ENCODE results near the gene NCKAP1. TPM values are rescaled to one million over a fixed set of nuclear protein-coding genes. Genes with fewer than 3 reads are reported as not detected.

The NCKAP1 gene
- total and polyA plus RNA-seq, 4 donors = 16.1 to 64.2 (median 24.4) TPM

DNA sequence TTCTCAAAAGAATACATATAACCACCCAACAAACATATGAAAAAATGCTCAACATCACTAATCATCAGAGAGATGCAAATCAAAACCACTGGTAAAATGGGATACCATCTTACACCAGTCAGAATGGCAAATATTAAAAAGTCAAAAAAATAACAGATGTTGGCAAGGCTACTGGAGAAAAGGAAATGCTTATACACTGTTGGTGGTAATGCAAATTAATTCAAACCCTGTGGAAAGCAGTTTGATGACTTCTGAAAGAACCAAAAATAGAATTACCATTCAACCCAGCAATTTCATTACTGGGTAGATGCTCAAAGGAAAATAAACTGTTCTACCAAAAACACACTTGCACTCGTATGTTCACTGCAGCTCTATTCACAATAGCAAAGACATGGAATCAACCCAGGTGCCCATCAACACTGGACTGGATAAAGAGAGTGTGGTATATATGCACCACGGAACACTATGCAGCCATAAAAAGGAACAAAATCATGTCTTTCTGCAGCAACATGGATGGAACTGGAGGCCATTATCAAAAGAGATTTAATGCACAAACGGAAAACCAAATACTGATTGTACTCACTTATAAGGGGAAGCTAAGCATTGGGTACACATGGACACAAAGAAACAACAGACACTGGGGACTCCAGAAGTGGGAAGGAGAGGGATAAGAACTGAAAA lies 38.8 kb downstream of the NCKAP1 start:
- H3K9ac ChIP-seq (ENCODE audit: low read depth in 1 of 2, low read length in 2 of 2) = no peak overlapping the region
- H3K27me3 ChIP-seq (ENCODE audit: control insufficient read depth in 4 of 4, insufficient read depth in 4 of 4, low read length in 3 of 4) = no peaks in the 10 kb centered on the region
- H3K36me3 ChIP-seq (ENCODE audit: control insufficient read depth in 4 of 4, insufficient read depth in 3 of 4, low read depth in 1 of 4, low read length in 3 of 4) = peaks cover 0 to 18% (median 6%) of the 10 kb centered on the region in 4 donors
- no peak overlapping the region for H3K27ac ChIP-seq (ENCODE audit: low read depth in 1 of 2, low read length in 2 of 2)
- H3K4me1 ChIP-seq (ENCODE audit: control insufficient read depth in 4 of 4, insufficient read depth in 4 of 4, low read length in 3 of 4) = no peaks in the 10 kb centered on the region
- no peak overlapping the region for H3K4me3 ChIP-seq (ENCODE audit: low read depth in 1 of 3, low read length in 3 of 3)
- WGBS = 96% methylated on average over 3 of the region's 3 CpGs
- H3K9me3 ChIP-seq (ENCODE audit: control insufficient read depth in 4 of 4, low read length in 3 of 4) = no peaks in the 10 kb centered on the region
- no peak for DNase-seq (ENCODE audit: low spot score)
- TF ChIP-seq EGR1 (IDR thresholded peaks at IDR 0.05; ENCODE audit: low read depth in 2 of 2) (no peak), HNF4G (IDR thresholded peaks at IDR 0.05) (no peak), SP1 (IDR thresholded peaks at IDR 0.05) (no peak), HNF4A (conservative IDR thresholded peaks at IDR 0.05) (no peak), FOXA1 (IDR thresholded peaks at IDR 0.05) (no peak), TAF1 (conservative IDR thresholded peaks at IDR 0.05) (no peak), JUND (IDR thresholded peaks at IDR 0.05) (no peak), YY1 (IDR thresholded peaks at IDR 0.05) (no peak), RXRA (IDR thresholded peaks at IDR 0.05) (no peak), FOXA2 (IDR thresholded peaks at IDR 0.05) (no peak), GABPA (IDR thresholded peaks at IDR 0.05 in 1 of 2, conservative IDR thresholded peaks at IDR 0.05 in 1 of 2) (no peak), RAD21 (IDR thresholded peaks at IDR 0.05) (no peak), NR2F2 (IDR thresholded peaks at IDR 0.05) (no peak)
- TF ChIP-seq, protein P1, sequence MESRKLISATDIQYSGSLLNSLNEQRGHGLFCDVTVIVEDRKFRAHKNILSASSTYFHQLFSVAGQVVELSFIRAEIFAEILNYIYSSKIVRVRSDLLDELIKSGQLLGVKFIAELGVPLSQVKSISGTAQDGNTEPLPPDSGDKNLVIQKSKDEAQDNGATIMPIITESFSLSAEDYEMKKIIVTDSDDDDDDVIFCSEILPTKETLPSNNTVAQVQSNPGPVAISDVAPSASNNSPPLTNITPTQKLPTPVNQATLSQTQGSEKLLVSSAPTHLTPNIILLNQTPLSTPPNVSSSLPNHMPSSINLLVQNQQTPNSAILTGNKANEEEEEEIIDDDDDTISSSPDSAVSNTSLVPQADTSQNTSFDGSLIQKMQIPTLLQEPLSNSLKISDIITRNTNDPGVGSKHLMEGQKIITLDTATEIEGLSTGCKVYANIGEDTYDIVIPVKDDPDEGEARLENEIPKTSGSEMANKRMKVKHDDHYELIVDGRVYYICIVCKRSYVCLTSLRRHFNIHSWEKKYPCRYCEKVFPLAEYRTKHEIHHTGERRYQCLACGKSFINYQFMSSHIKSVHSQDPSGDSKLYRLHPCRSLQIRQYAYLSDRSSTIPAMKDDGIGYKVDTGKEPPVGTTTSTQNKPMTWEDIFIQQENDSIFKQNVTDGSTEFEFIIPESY (IDR thresholded peaks at IDR 0.05) = no peak
- TF ChIP-seq, protein P2, sequence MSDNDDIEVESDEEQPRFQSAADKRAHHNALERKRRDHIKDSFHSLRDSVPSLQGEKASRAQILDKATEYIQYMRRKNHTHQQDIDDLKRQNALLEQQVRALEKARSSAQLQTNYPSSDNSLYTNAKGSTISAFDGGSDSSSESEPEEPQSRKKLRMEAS (IDR thresholded peaks at IDR 0.05) = no peak
- TF ChIP-seq, protein P3, sequence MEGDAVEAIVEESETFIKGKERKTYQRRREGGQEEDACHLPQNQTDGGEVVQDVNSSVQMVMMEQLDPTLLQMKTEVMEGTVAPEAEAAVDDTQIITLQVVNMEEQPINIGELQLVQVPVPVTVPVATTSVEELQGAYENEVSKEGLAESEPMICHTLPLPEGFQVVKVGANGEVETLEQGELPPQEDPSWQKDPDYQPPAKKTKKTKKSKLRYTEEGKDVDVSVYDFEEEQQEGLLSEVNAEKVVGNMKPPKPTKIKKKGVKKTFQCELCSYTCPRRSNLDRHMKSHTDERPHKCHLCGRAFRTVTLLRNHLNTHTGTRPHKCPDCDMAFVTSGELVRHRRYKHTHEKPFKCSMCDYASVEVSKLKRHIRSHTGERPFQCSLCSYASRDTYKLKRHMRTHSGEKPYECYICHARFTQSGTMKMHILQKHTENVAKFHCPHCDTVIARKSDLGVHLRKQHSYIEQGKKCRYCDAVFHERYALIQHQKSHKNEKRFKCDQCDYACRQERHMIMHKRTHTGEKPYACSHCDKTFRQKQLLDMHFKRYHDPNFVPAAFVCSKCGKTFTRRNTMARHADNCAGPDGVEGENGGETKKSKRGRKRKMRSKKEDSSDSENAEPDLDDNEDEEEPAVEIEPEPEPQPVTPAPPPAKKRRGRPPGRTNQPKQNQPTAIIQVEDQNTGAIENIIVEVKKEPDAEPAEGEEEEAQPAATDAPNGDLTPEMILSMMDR (IDR thresholded peaks at IDR 0.05; ENCODE audit: low read depth, low read length, missing input control) = no peak
- TF ChIP-seq, protein P4, sequence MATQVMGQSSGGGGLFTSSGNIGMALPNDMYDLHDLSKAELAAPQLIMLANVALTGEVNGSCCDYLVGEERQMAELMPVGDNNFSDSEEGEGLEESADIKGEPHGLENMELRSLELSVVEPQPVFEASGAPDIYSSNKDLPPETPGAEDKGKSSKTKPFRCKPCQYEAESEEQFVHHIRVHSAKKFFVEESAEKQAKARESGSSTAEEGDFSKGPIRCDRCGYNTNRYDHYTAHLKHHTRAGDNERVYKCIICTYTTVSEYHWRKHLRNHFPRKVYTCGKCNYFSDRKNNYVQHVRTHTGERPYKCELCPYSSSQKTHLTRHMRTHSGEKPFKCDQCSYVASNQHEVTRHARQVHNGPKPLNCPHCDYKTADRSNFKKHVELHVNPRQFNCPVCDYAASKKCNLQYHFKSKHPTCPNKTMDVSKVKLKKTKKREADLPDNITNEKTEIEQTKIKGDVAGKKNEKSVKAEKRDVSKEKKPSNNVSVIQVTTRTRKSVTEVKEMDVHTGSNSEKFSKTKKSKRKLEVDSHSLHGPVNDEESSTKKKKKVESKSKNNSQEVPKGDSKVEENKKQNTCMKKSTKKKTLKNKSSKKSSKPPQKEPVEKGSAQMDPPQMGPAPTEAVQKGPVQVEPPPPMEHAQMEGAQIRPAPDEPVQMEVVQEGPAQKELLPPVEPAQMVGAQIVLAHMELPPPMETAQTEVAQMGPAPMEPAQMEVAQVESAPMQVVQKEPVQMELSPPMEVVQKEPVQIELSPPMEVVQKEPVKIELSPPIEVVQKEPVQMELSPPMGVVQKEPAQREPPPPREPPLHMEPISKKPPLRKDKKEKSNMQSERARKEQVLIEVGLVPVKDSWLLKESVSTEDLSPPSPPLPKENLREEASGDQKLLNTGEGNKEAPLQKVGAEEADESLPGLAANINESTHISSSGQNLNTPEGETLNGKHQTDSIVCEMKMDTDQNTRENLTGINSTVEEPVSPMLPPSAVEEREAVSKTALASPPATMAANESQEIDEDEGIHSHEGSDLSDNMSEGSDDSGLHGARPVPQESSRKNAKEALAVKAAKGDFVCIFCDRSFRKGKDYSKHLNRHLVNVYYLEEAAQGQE (IDR thresholded peaks at IDR 0.05) = no peak
- TF ChIP-seq, protein P5, sequence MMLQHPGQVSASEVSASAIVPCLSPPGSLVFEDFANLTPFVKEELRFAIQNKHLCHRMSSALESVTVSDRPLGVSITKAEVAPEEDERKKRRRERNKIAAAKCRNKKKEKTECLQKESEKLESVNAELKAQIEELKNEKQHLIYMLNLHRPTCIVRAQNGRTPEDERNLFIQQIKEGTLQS (IDR thresholded peaks at IDR 0.05) = no peak

Data from liver (tissue), 9 donors.